Measurements from ENCODE around the gene TMEM132C.
"Not testable (repeated sequence)": the region's sequence is repeated elsewhere in the genome, so short reads cannot be mapped to it uniquely, and the experiment has no call there.

TMEM132C gene

GRCh38 chr12:128423205-128423604 is 156.2 kb downstream of the TMEM132C start:
- no peak for DNase-seq

GRCh38 chr12:128424931-128425431 is 158.0 kb downstream of the TMEM132C start:
- DNase-seq, result no peak

GRCh38 chr12:128425666-128426331 is 158.8 kb downstream of the TMEM132C start:
- no peak for DNase-seq

- no peak for DNase-seq
Observed at GRCh38 chr12:128426511-128426910, 159.5 kb downstream of the TMEM132C start.

GRCh38 chr12:128439796-128440195 is 172.8 kb downstream of the TMEM132C start:
- no peak for DNase-seq

GRCh38 chr12:128442096-128442495 is 175.1 kb downstream of the TMEM132C start:
- DNase-seq, result no peak

GRCh38 chr12:128444598-128444997 is 177.6 kb downstream of the TMEM132C start:
- no peak for DNase-seq

- DNase-seq, result no peak
Observed at GRCh38 chr12:128445415-128446127, 178.6 kb downstream of the TMEM132C start.

GRCh38 chr12:128449146-128449894 is 182.3 kb downstream of the TMEM132C start:
- DNase-seq, result no peak

- no peak for DNase-seq
Observed at GRCh38 chr12:128450810-128451209, 183.8 kb downstream of the TMEM132C start.

GRCh38 chr12:128455851-128456250 is 188.9 kb downstream of the TMEM132C start:
- DNase-seq, result no peak

- DNase-seq, result no peak
Observed at GRCh38 chr12:128456922-128457321, 190.0 kb downstream of the TMEM132C start.

- no peak for DNase-seq
Observed at GRCh38 chr12:128458301-128458974, 191.5 kb downstream of the TMEM132C start.

GRCh38 chr12:128459067-128459466 is 192.1 kb downstream of the TMEM132C start:
- DNase-seq, result no peak

- DNase-seq, result no peak
Observed at GRCh38 chr12:128463881-128464280, 196.9 kb downstream of the TMEM132C start.

- no peak for DNase-seq
Observed at GRCh38 chr12:128467882-128468281, 200.9 kb downstream of the TMEM132C start.

GRCh38 chr12:128468926-128469325 is 202.0 kb downstream of the TMEM132C start:
- DNase-seq, result no peak

GRCh38 chr12:128471491-128471890 is 204.5 kb downstream of the TMEM132C start:
- DNase-seq, result no peak

GRCh38 chr12:128474916-128475315 is 207.9 kb downstream of the TMEM132C start:
- DNase-seq, result no peak

GRCh38 chr12:128476266-128476665 is 209.3 kb downstream of the TMEM132C start:
- DNase-seq, result no peak

- DNase-seq, result no peak
Observed at GRCh38 chr12:128483526-128484255, 216.7 kb downstream of the TMEM132C start.

- DNase-seq, result not testable (repeated sequence)
Observed at GRCh38 chr12:128497376-128497775, 230.4 kb downstream of the TMEM132C start.

All from cortex of kidney (tissue), 1 donor.